WTC11 (cell line): ENCODE results near the gene NUP62CL. TPM values are rescaled to one million over a fixed set of nuclear protein-coding genes. Genes with fewer than 3 reads are reported as not detected.

ENCODE experiments used
- ATAC-seq: fragments of 200-7000 bp; cut with Tn5 transposase; 2 replicates; pipeline ENCODE4 v1.10.0; 2021; ENCODE audit warnings: mild to moderate bottlenecking, moderate library complexity
- CTCF ChIA-PET: fragments of 300-600 bp; sonication (Branson Sonifier 250); formaldehyde crosslinking; loops from one replicate; lab custom pipeline; 2021; ENCODE audit warnings: antibody characterized with exemption; lab: Charles Lee
- POLR2A ChIA-PET: fragments of 350-600 bp; sonication (Branson Sonifier 250); formaldehyde crosslinking; loops from one replicate; lab custom pipeline; 2021; ENCODE audit warnings: antibody characterized with exemption; lab: Charles Lee
- DNase-seq: peaks from one replicate; pipeline ENCODE4 v3.0.0; 2021; ENCODE audit warnings: low spot score
- H3K27ac Mint-ChIP-seq: 2 replicates; pipeline ENCODE4 v1.8.0; 2021; ENCODE audit warnings: mixed read lengths
- H3K27me3 Mint-ChIP-seq: 2 replicates; pipeline ENCODE4 v1.8.0; 2021; ENCODE audit warnings: low read depth, mild to moderate bottlenecking, moderate library complexity, mixed read lengths
- H3K36me3 Mint-ChIP-seq: 2 replicates; pipeline ENCODE4 v1.8.0; 2021; ENCODE audit warnings: mixed read lengths
- H3K4me1 Mint-ChIP-seq: 2 replicates; pipeline ENCODE4 v1.8.0; 2022; ENCODE audit warnings: mixed read lengths
- H3K4me3 Mint-ChIP-seq: 2 replicates; pipeline ENCODE4 v1.8.0; 2021; ENCODE audit warnings: mild to moderate bottlenecking, moderate library complexity, mixed read lengths
- H3K9me3 Mint-ChIP-seq: 2 replicates; pipeline ENCODE4 v1.8.0; 2021; ENCODE audit warnings: mixed read lengths
- ATF1 ChIP-seq: sonication (generic); formaldehyde crosslinking; IDR thresholded peaks from 2 replicates; pipeline ENCODE4 v1.8.1; 2023; ENCODE audit warnings: mild to moderate bottlenecking, moderate library complexity, missing genetic modification reagents
- ETV6 ChIP-seq: sonication (generic); formaldehyde crosslinking; IDR thresholded peaks from 2 replicates; pipeline ENCODE4 v1.8.1; 2022; ENCODE audit warnings: mild to moderate bottlenecking, missing genetic modification reagents
- MYBL2 ChIP-seq: sonication (generic); formaldehyde crosslinking; IDR thresholded peaks from 2 replicates; pipeline ENCODE4 v1.8.1; 2023; ENCODE audit warnings: mild to moderate bottlenecking, moderate library complexity, missing genetic modification reagents
- ZNF219 ChIP-seq: sonication (generic); formaldehyde crosslinking; IDR thresholded peaks from 2 replicates; pipeline ENCODE4 v1.8.0; 2023; ENCODE audit warnings: missing genetic modification reagents, mild to moderate bottlenecking, borderline replicate concordance
- ZNF317 ChIP-seq: sonication (generic); formaldehyde crosslinking; IDR thresholded peaks from 2 replicates; pipeline ENCODE4 v1.8.1; 2023; ENCODE audit warnings: low read depth, mild to moderate bottlenecking, moderate library complexity, missing genetic modification reagents, borderline replicate concordance
- ZNF416 ChIP-seq: fragments of 250-450 bp; sonication (Bioruptor Pico); IDR thresholded peaks from 2 replicates; pipeline ENCODE4 v1.9.0; 2021; ENCODE audit warnings: mild to moderate bottlenecking, inconsistent platforms
- total RNA-seq: library from RNA; stranded (reverse); gene quantifications from 3 replicates; pipeline ENCODE4 v1.2.3, GENCODE V29; 2021
- TF ChIP-seq, protein P1 (sequence below): fragments of 250-450 bp; sonication (Bioruptor Pico); IDR thresholded peaks from 2 replicates; pipeline ENCODE4 v1.9.0; 2021; ENCODE audit warnings: mild to moderate bottlenecking, borderline replicate concordance
- TF ChIP-seq, protein P2 (sequence below): sonication (generic); formaldehyde crosslinking; IDR thresholded peaks from 2 replicates; pipeline ENCODE4 v1.8.1; 2023; ENCODE audit warnings: mild to moderate bottlenecking, missing genetic modification reagents, borderline replicate concordance
- TF ChIP-seq, protein P3 (sequence below): sonication (generic); formaldehyde crosslinking; IDR thresholded peaks from 2 replicates; pipeline ENCODE4 v1.8.1; 2022; ENCODE audit warnings: low read depth, missing genetic modification reagents, borderline replicate concordance
- TF ChIP-seq, protein P4 (sequence below): sonication (generic); formaldehyde crosslinking; IDR thresholded peaks from 2 replicates; pipeline ENCODE4 v1.8.1; 2022; ENCODE audit warnings: missing genetic modification reagents, borderline replicate concordance
- TF ChIP-seq, protein P5 (sequence below): sonication (generic); formaldehyde crosslinking; IDR thresholded peaks from 2 replicates; pipeline ENCODE4 v1.8.1; 2023; ENCODE audit warnings: mild to moderate bottlenecking, moderate library complexity, missing genetic modification reagents
- TF ChIP-seq, protein P6 (sequence below): sonication (generic); formaldehyde crosslinking; IDR thresholded peaks from 2 replicates; pipeline ENCODE4 v1.8.0; 2023; ENCODE audit warnings: missing genetic modification reagents

The NUP62CL gene
- total RNA-seq, 1 experiment from 2014 or later: 3.3 TPM

DNA sequence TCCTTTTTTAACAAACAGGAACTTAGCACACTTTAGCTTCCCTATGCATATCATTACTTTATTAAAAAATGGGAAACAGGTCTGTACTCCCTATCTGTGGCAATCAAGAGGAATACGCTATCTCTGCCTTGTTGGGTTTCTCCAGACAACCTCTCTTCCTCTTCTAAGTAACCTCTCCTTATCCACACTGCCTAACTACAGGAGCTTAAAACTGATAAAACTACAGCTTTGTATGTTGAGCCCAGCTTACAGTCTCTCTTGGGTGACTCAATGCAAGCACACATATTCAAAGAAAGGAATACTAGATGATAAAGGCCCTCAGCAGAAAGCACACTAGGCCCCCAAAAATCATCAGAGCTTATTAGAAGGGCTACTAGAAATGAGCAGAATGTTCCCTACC, 8.9 kb downstream of the NUP62CL start:
- CTCF ChIA-PET: no interaction called here
- POLR2A ChIA-PET: no interaction called here
- Mint-ChIP-seq H3K27me3 (no peaks in the 10 kb centered on the region), H3K4me1 (no peaks in the 10 kb centered on the region), H3K9me3 (no peaks in the 10 kb centered on the region), H3K27ac (no peak overlapping the region), H3K4me3 (no peak overlapping the region), H3K36me3 (no peaks in the 10 kb centered on the region)
- DNase-seq (no peak), ATAC-seq (no peak)
- TF ChIP-seq, protein P1, sequence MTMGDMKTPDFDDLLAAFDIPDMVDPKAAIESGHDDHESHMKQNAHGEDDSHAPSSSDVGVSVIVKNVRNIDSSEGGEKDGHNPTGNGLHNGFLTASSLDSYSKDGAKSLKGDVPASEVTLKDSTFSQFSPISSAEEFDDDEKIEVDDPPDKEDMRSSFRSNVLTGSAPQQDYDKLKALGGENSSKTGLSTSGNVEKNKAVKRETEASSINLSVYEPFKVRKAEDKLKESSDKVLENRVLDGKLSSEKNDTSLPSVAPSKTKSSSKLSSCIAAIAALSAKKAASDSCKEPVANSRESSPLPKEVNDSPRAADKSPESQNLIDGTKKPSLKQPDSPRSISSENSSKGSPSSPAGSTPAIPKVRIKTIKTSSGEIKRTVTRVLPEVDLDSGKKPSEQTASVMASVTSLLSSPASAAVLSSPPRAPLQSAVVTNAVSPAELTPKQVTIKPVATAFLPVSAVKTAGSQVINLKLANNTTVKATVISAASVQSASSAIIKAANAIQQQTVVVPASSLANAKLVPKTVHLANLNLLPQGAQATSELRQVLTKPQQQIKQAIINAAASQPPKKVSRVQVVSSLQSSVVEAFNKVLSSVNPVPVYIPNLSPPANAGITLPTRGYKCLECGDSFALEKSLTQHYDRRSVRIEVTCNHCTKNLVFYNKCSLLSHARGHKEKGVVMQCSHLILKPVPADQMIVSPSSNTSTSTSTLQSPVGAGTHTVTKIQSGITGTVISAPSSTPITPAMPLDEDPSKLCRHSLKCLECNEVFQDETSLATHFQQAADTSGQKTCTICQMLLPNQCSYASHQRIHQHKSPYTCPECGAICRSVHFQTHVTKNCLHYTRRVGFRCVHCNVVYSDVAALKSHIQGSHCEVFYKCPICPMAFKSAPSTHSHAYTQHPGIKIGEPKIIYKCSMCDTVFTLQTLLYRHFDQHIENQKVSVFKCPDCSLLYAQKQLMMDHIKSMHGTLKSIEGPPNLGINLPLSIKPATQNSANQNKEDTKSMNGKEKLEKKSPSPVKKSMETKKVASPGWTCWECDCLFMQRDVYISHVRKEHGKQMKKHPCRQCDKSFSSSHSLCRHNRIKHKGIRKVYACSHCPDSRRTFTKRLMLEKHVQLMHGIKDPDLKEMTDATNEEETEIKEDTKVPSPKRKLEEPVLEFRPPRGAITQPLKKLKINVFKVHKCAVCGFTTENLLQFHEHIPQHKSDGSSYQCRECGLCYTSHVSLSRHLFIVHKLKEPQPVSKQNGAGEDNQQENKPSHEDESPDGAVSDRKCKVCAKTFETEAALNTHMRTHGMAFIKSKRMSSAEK: no peak
- TF ChIP-seq, protein P2, sequence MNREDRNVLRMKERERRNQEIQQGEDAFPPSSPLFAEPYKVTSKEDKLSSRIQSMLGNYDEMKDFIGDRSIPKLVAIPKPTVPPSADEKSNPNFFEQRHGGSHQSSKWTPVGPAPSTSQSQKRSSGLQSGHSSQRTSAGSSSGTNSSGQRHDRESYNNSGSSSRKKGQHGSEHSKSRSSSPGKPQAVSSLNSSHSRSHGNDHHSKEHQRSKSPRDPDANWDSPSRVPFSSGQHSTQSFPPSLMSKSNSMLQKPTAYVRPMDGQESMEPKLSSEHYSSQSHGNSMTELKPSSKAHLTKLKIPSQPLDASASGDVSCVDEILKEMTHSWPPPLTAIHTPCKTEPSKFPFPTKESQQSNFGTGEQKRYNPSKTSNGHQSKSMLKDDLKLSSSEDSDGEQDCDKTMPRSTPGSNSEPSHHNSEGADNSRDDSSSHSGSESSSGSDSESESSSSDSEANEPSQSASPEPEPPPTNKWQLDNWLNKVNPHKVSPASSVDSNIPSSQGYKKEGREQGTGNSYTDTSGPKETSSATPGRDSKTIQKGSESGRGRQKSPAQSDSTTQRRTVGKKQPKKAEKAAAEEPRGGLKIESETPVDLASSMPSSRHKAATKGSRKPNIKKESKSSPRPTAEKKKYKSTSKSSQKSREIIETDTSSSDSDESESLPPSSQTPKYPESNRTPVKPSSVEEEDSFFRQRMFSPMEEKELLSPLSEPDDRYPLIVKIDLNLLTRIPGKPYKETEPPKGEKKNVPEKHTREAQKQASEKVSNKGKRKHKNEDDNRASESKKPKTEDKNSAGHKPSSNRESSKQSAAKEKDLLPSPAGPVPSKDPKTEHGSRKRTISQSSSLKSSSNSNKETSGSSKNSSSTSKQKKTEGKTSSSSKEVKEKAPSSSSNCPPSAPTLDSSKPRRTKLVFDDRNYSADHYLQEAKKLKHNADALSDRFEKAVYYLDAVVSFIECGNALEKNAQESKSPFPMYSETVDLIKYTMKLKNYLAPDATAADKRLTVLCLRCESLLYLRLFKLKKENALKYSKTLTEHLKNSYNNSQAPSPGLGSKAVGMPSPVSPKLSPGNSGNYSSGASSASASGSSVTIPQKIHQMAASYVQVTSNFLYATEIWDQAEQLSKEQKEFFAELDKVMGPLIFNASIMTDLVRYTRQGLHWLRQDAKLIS (CRISPR knock-in tag): no peak

DNA sequence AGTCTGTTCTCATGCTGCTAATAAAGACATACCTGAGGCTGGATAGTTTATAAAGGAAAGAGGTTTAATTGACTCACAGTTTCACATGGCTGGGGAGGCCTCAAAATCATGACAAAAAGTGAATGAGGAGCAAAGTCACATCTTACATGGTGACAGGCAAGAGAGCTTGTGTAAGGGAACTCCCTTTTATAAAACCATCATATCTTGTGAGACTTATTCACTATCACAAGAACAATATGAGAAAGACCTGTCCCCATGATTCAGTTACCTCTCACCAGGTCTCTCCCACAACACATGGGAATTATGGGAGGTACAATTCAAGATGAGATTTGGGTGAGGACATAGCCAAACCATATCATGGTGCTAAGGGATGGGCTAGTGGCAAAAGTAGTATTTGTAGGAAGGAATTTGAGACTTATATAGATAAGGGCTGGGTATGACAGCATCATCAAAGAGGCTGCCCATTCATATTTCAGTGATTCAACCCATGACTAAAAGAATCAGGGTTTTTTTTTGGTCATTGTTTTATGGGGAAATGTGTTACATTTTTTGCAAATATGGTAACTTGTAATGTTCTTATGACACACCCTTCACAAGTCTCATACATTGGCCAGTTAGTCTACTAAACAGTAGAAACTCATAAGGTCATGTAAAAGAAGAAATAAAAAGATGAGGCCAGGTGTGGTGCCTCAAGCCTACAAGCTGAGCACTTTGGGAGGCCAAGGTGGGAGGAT, 34.7 kb downstream of the NUP62CL start:
- CTCF ChIA-PET: no interaction called here
- Mint-ChIP-seq H3K36me3 (no peaks in the 10 kb centered on the region), H3K9me3 (no peaks in the 10 kb centered on the region), H3K27ac (no peak overlapping the region), H3K4me1 (peaks cover 3% of the 10 kb centered on the region; the same call in 1 of the 2 replicates), H3K27me3 (no peaks in the 10 kb centered on the region; the same call in 1 of the 2 replicates), H3K4me3 (no peak overlapping the region)
- POLR2A ChIA-PET: no interaction called here
- TF ChIP-seq ETV6 (CRISPR knock-in tag) (no peak), ZNF219 (CRISPR knock-in tag) (no peak), ZNF317 (no peak), MYBL2 (no peak), ATF1 (CRISPR knock-in tag) (no peak), ZNF416 (CRISPR knock-in tag) (no peak)
- TF ChIP-seq, protein P3, sequence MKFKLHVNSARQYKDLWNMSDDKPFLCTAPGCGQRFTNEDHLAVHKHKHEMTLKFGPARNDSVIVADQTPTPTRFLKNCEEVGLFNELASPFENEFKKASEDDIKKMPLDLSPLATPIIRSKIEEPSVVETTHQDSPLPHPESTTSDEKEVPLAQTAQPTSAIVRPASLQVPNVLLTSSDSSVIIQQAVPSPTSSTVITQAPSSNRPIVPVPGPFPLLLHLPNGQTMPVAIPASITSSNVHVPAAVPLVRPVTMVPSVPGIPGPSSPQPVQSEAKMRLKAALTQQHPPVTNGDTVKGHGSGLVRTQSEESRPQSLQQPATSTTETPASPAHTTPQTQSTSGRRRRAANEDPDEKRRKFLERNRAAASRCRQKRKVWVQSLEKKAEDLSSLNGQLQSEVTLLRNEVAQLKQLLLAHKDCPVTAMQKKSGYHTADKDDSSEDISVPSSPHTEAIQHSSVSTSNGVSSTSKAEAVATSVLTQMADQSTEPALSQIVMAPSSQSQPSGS: no peak
- TF ChIP-seq, protein P4, sequence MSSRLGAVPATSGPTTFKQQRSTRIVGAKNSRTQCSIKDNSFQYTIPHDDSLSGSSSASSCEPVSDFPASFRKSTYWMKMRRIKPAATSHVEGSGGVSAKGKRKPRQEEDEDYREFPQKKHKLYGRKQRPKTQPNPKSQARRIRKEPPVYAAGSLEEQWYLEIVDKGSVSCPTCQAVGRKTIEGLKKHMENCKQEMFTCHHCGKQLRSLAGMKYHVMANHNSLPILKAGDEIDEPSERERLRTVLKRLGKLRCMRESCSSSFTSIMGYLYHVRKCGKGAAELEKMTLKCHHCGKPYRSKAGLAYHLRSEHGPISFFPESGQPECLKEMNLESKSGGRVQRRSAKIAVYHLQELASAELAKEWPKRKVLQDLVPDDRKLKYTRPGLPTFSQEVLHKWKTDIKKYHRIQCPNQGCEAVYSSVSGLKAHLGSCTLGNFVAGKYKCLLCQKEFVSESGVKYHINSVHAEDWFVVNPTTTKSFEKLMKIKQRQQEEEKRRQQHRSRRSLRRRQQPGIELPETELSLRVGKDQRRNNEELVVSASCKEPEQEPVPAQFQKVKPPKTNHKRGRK: no peak
- TF ChIP-seq, protein P5, sequence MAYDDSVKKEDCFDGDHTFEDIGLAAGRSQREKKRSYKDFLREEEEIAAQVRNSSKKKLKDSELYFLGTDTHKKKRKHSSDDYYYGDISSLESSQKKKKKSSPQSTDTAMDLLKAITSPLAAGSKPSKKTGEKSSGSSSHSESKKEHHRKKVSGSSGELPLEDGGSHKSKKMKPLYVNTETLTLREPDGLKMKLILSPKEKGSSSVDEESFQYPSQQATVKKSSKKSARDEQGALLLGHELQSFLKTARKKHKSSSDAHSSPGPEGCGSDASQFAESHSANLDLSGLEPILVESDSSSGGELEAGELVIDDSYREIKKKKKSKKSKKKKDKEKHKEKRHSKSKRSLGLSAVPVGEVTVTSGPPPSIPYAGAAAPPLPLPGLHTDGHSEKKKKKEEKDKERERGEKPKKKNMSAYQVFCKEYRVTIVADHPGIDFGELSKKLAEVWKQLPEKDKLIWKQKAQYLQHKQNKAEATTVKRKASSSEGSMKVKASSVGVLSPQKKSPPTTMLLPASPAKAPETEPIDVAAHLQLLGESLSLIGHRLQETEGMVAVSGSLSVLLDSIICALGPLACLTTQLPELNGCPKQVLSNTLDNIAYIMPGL (CRISPR knock-in tag): no peak
- TF ChIP-seq, protein P6, sequence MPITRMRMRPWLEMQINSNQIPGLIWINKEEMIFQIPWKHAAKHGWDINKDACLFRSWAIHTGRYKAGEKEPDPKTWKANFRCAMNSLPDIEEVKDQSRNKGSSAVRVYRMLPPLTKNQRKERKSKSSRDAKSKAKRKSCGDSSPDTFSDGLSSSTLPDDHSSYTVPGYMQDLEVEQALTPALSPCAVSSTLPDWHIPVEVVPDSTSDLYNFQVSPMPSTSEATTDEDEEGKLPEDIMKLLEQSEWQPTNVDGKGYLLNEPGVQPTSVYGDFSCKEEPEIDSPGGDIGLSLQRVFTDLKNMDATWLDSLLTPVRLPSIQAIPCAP (CRISPR knock-in tag): no peak
- ATAC-seq (no peak), DNase-seq (no peak)
